ENCODE measurements around the gene IPO13.

Gene IPO13

GRCh38 chr1:43934986-43935324 is 11.8 kb upstream of the IPO13 start:
- Histone ChIP-seq H3K79me2 (ENCODE audit: insufficient read depth, low read length) (no peaks in the 10 kb centered on the region), H3K4me3 (ENCODE audit: low read depth in 1 of 2, low read length in 2 of 2) (no peak overlapping the region), H2AFZ (ENCODE audit: low read depth, low read length) (no peak overlapping the region), H4K20me1 (ENCODE audit: insufficient read depth, low read length) (no peaks in the 10 kb centered on the region), H3K36me3 (ENCODE audit: insufficient read depth, low read length) (peaks cover 6% of the 10 kb centered on the region), H3K27me3 (ENCODE audit: insufficient read depth, low read length, poor library complexity) (no peaks in the 10 kb centered on the region), H3K9ac (ENCODE audit: low read depth, low read length) (no peak overlapping the region), H3K4me1 (ENCODE audit: insufficient read depth, low read length) (no peaks in the 10 kb centered on the region), H3K9me3 (ENCODE audit: insufficient read depth, low read length, severe bottlenecking) (no peaks in the 10 kb centered on the region), H3K4me2 (ENCODE audit: insufficient read depth, low read length) (no peak overlapping the region), H3K27ac (ENCODE audit: low read length) (no peak overlapping the region)
- TF ChIP-seq CTCF (IDR thresholded peaks at IDR 0.05; ENCODE audit: borderline replicate concordance, extremely low read depth, low read length, poor library complexity, severe bottlenecking) (no peak), EZH2 (IDR thresholded peaks at IDR 0.05; ENCODE audit: borderline replicate concordance, low read depth, low read length, severe bottlenecking) (no peak)
- ATAC-seq (ENCODE audit: insufficient read depth, low read depth), result no peak
- no peak for DNase-seq

DNA sequence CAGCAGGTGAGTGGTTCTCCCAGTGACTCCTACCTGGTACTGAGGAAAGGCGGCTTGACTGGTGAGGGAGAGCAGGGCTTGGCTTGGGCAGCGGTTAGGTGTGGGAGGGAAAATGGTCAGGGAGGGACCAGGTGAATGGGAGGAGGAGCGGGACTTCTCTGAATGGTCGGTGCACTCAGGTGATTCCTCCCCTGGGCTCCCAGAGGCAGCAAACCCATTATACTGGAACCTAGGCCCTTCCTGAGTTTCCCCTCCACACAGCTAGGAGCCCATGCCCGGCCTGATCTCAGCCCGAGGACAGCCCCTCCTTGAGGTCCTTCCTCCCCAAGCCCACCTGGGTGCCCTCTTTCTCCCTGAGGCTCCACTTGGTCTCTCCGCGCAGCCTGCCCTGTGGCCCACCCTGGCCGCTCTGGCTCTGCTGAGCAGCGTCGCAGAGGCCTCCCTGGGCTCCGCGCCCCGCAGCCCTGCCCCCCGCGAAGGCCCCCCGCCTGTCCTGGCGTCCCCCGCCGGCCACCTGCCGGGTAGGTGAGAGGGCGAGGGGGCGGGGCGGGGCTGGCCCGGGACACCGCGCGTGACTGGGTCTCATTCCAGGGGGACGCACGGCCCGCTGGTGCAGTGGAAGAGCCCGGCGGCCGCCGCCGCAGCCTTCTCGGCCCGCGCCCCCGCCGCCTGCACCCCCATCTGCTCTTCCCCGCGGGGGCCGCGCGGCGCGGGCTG is 10.9 kb upstream of the IPO13 start:
- ATAC-seq (ENCODE audit: insufficient read depth, low read depth), result no peak
- no peaks in the 10 kb centered on the region for H3K4me1 ChIP-seq (ENCODE audit: insufficient read depth, low read length)
- no peak for DNase-seq
- no peak overlapping the region for H2AFZ ChIP-seq (ENCODE audit: low read depth, low read length)
- no peaks in the 10 kb centered on the region for H3K9me3 ChIP-seq (ENCODE audit: insufficient read depth, low read length, severe bottlenecking)
- no peak overlapping the region for H3K4me3 ChIP-seq (ENCODE audit: low read depth in 1 of 2, low read length in 2 of 2)
- no peak overlapping the region for H3K4me2 ChIP-seq (ENCODE audit: insufficient read depth, low read length)
- H3K9ac ChIP-seq (ENCODE audit: low read depth, low read length), result no peak overlapping the region
- H3K79me2 ChIP-seq (ENCODE audit: insufficient read depth, low read length), result no peaks in the 10 kb centered on the region
- no peaks in the 10 kb centered on the region for H3K27me3 ChIP-seq (ENCODE audit: insufficient read depth, low read length, poor library complexity)
- TF ChIP-seq CTCF (IDR thresholded peaks at IDR 0.05; ENCODE audit: borderline replicate concordance, extremely low read depth, low read length, poor library complexity, severe bottlenecking) (no peak), EZH2 (IDR thresholded peaks at IDR 0.05; ENCODE audit: borderline replicate concordance, low read depth, low read length, severe bottlenecking) (no peak)
- no peaks in the 10 kb centered on the region for H4K20me1 ChIP-seq (ENCODE audit: insufficient read depth, low read length)
- no peaks in the 10 kb centered on the region for H3K36me3 ChIP-seq (ENCODE audit: insufficient read depth, low read length)
- no peak overlapping the region for H3K27ac ChIP-seq (ENCODE audit: low read length)

- no peak for TF ChIP-seq CTCF (IDR thresholded peaks at IDR 0.05; ENCODE audit: borderline replicate concordance, extremely low read depth, low read length, poor library complexity, severe bottlenecking)
- no peak for TF ChIP-seq EZH2 (IDR thresholded peaks at IDR 0.05; ENCODE audit: borderline replicate concordance, low read depth, low read length, severe bottlenecking)
- DNase-seq (no peak), ATAC-seq (ENCODE audit: insufficient read depth, low read depth) (no peak)
- no peak overlapping the region for H2AFZ ChIP-seq (ENCODE audit: low read depth, low read length)
- H3K4me2 ChIP-seq (ENCODE audit: insufficient read depth, low read length), result no peak overlapping the region
- H3K27ac ChIP-seq (ENCODE audit: low read length), result no peak overlapping the region
- H3K4me1 ChIP-seq (ENCODE audit: insufficient read depth, low read length), result no peaks in the 10 kb centered on the region
- H3K9ac ChIP-seq (ENCODE audit: low read depth, low read length), result no peak overlapping the region
- H3K9me3 ChIP-seq (ENCODE audit: insufficient read depth, low read length, severe bottlenecking), result no peaks in the 10 kb centered on the region
- no peaks in the 10 kb centered on the region for H3K27me3 ChIP-seq (ENCODE audit: insufficient read depth, low read length, poor library complexity)
- no peaks in the 10 kb centered on the region for H3K36me3 ChIP-seq (ENCODE audit: insufficient read depth, low read length)
- H3K4me3 ChIP-seq (ENCODE audit: low read depth in 1 of 2, low read length in 2 of 2), result no peak overlapping the region
- no peaks in the 10 kb centered on the region for H4K20me1 ChIP-seq (ENCODE audit: insufficient read depth, low read length)
- no peaks in the 10 kb centered on the region for H3K79me2 ChIP-seq (ENCODE audit: insufficient read depth, low read length)
These were observed 10.2 kb upstream of the IPO13 start for GRCh38 chr1:43936431-43937151.
